HCT116 (cell line): ENCODE measurements around the gene VTI1A. TPM values are rescaled to one million over a fixed set of nuclear protein-coding genes. Genes with fewer than 3 reads are reported as not detected.

ENCODE experiments used
- ATAC-seq: fragments of 200-7000 bp; cut with Tn5 transposase; 2 replicates; pipeline ENCODE4 v1.9.1; 2020; ENCODE audit warnings: mild to moderate bottlenecking, moderate library complexity
- BruUV-seq: library from RNA; stranded (reverse); fragments of 400-500 nt; replicated peaks from 2 replicates; lab custom pipeline; 2021; lab: Mats Ljungman, UMichigan
- CTCF ChIA-PET: fragments of 300-600 bp; sonication (Branson Sonifier 250); formaldehyde crosslinking; loops from one replicate; lab custom pipeline; 2021; ENCODE audit warnings: antibody characterized with exemption; lab: Charles Lee
- POLR2A ChIA-PET: fragments of 300-600, 350-600 bp; sonication (Branson Sonifier 250); formaldehyde crosslinking; loops from one replicate; lab custom pipeline; 2021; ENCODE audit warnings: antibody characterized with exemption; lab: Charles Lee
- RAD21 ChIA-PET, 2 experiments: fragments of 300-600 bp; sonication (Branson Sonifier 250); formaldehyde crosslinking; loops; one replicate each; lab custom pipeline; 2023; ENCODE audit warnings: low total read pairs in 2 of 2; ENCODE audit not compliant: uncharacterized antibody in 2 of 2, unreplicated experiment in 2 of 2, low non-redundant PET in 1 of 2; lab: Charles Lee
- DNase-seq: peaks from one replicate; pipeline ENCODE4 v3.0.0-alpha.2; 2010; ENCODE audit warnings: low read depth, low spot score
- H2AFZ ChIP-seq: fragments of 200-600 bp; shearing (Covaris generic), sonication (generic); 2 replicates; pipeline ENCODE4 v1.6.1; 2017; ENCODE audit warnings: low read depth, mixed run types, mixed read lengths, antibody characterized with exemption, low read length; ENCODE audit not compliant: poor library complexity, severe bottlenecking
- H3K27ac ChIP-seq: 2 replicates; pipeline ENCODE4 v1.5.1; 2012; ENCODE audit warnings: low read depth, low read length
- H3K27me3 ChIP-seq: fragments of 200-600 bp; sonication (generic); 2 replicates; pipeline ENCODE4 v1.6.1; 2016; ENCODE audit warnings: mixed run types, low read length, mixed read lengths; ENCODE audit not compliant: insufficient read depth
- H3K36me3 ChIP-seq, 2 experiments: fragments of 200-500 bp in 1 of 2; fragments of 200-600 bp in 1 of 2; sonication (Bioruptor generic) in 1 of 2; sonication (generic) in 1 of 2; 2 replicates each; pipeline versions ENCODE4 v1.5.1 to v1.6.1; 2014 to 2016; ENCODE audit warnings: low read length in 2 of 2, inconsistent platforms in 1 of 2, mixed read lengths in 1 of 2, mixed run types in 1 of 2; ENCODE audit not compliant: insufficient read depth in 2 of 2, control insufficient read depth in 1 of 2
- H3K4me1 ChIP-seq, 2 experiments: fragments of 200-600 bp in 1 of 2; sonication (generic) in 1 of 2; 2 replicates each; pipeline versions ENCODE4 v1.5.1 to v1.6.1; 2012 to 2017; ENCODE audit warnings: low read length in 2 of 2, inconsistent platforms in 1 of 2, mild to moderate bottlenecking in 1 of 2, mixed read lengths in 1 of 2, mixed run types in 1 of 2, moderate library complexity in 1 of 2; ENCODE audit not compliant: insufficient read depth in 2 of 2, control insufficient read depth in 1 of 2
- H3K4me2 ChIP-seq: fragments of 200-600 bp; sonication (generic); 2 replicates; pipeline ENCODE4 v1.6.1; 2017; ENCODE audit warnings: mixed run types, low read length, mixed read lengths
- H3K4me3 ChIP-seq, 2 experiments: fragments of 200-600 bp in 1 of 2; sonication (generic) in 1 of 2; replicated peaks in 1 of 2; 2 replicates each; pipeline ENCODE4 v1.5.1; 2011 to 2016; ENCODE audit warnings: low read length in 2 of 2, control low read depth in 1 of 2, low read depth in 1 of 2, mild to moderate bottlenecking in 1 of 2, mixed read lengths in 1 of 2, mixed run types in 1 of 2
- H3K79me2 ChIP-seq: fragments of 200-600 bp; sonication (generic); 2 replicates; pipeline ENCODE4 v1.6.1; 2017; ENCODE audit warnings: mild to moderate bottlenecking, mixed run types, low read length, moderate library complexity, mixed read lengths; ENCODE audit not compliant: insufficient read depth
- H3K9ac ChIP-seq: fragments of 200-600 bp; sonication (generic); 2 replicates; pipeline ENCODE4 v1.6.1; 2016; ENCODE audit warnings: low read length, mixed read lengths
- H3K9me2 ChIP-seq: fragments of 200-600 bp; sonication (generic), shearing (Covaris generic); 2 replicates; pipeline ENCODE4 v1.6.1; 2017; ENCODE audit warnings: mixed run types, mild to moderate bottlenecking, moderate library complexity; ENCODE audit not compliant: insufficient read depth
- H3K9me3 ChIP-seq, 2 experiments: fragments of 200-500 bp in 1 of 2; fragments of 200-600 bp in 1 of 2; sonication (Bioruptor generic) in 1 of 2; sonication (generic) in 1 of 2; 2 replicates each; pipeline ENCODE4 v1.6.1; 2014 to 2017; ENCODE audit warnings: low read length in 2 of 2, mixed read lengths in 2 of 2, inconsistent platforms in 1 of 2, low read depth in 1 of 2, mild to moderate bottlenecking in 1 of 2, mixed run types in 1 of 2, moderate library complexity in 1 of 2; ENCODE audit not compliant: control insufficient read depth in 1 of 2, insufficient read depth in 1 of 2
- H4K20me1 ChIP-seq: fragments of 200-600 bp; sonication (generic), shearing (Covaris generic); 2 replicates; pipeline ENCODE4 v1.6.1; 2017; ENCODE audit warnings: mixed run types, mild to moderate bottlenecking, moderate library complexity; ENCODE audit not compliant: insufficient read depth
- CBX3 ChIP-seq: IDR thresholded peaks from 2 replicates; pipeline ENCODE4 v1.6.1; 2012; ENCODE audit warnings: low read depth
- EGR1 ChIP-seq: IDR thresholded peaks from 2 replicates; pipeline ENCODE4 v1.6.1; 2012; ENCODE audit warnings: low read depth
- ELF1 ChIP-seq: IDR thresholded peaks from 2 replicates; pipeline ENCODE4 v1.6.1; 2012; ENCODE audit warnings: low read depth, borderline replicate concordance
- EZH2 ChIP-seq: fragments of 200-600 bp; sonication (generic); IDR thresholded peaks from 2 replicates; pipeline ENCODE4 v1.6.1; 2017; ENCODE audit warnings: antibody characterized with exemption, mixed run types
- EZH2phosphoT487 ChIP-seq: fragments of 200-600 bp; IDR thresholded peaks from 2 replicates; pipeline ENCODE4 v1.6.1; 2018; ENCODE audit warnings: antibody characterized with exemption, borderline replicate concordance
- FOSL1 ChIP-seq: IDR thresholded peaks from 2 replicates; pipeline ENCODE4 v1.6.1; 2012; ENCODE audit warnings: low read depth
- JUND ChIP-seq: IDR thresholded peaks from 2 replicates; pipeline ENCODE4 v1.6.1; 2012
- POLR2A ChIP-seq: IDR thresholded peaks from 2 replicates; pipeline ENCODE4 v1.7.0; 2011; ENCODE audit warnings: borderline replicate concordance; ENCODE audit not compliant: insufficient read depth, insufficient read length; ENCODE audit errors: extremely low read depth
- RAD21 ChIP-seq: IDR thresholded peaks from 2 replicates; pipeline ENCODE4 v1.6.1; 2012; ENCODE audit warnings: low read depth, mild to moderate bottlenecking
- SRF ChIP-seq: IDR thresholded peaks from 2 replicates; pipeline ENCODE4 v1.6.1; 2012; ENCODE audit warnings: low read depth
- TCF7L2 ChIP-seq: IDR thresholded peaks from 2 replicates; pipeline ENCODE4 v1.7.0; 2011; ENCODE audit warnings: borderline replicate concordance, inconsistent platforms; ENCODE audit not compliant: insufficient read depth, insufficient read length; ENCODE audit errors: extremely low read depth
- YY1 ChIP-seq: IDR thresholded peaks from 2 replicates; pipeline ENCODE4 v1.6.1; 2011; ENCODE audit warnings: low read length, low read depth, moderate library complexity, mild to moderate bottlenecking; ENCODE audit not compliant: insufficient replicate concordance; ENCODE audit errors: extremely low read depth
- ZFX ChIP-seq: fragments of 450-650 bp; IDR thresholded peaks from 2 replicates; pipeline ENCODE4 v1.6.1; 2017
- intact Hi-C: fragments of 100-400 bp; cut with micrococcal nuclease; formaldehyde crosslinking; loops from 2 replicates; pipeline ENCODE4 v1.10.0; 2022
- total RNA-seq: library from RNA; stranded (reverse); gene quantifications from one replicate; pipeline ENCODE4 v1.2.1, GENCODE V29; 2021; ENCODE audit not compliant: unreplicated experiment
- TF ChIP-seq, protein P1 (sequence below), 3 experiments: fragments of 200-600 bp in 1 of 3; sonication (generic) in 1 of 3; IDR thresholded peaks in 2 of 3; conservative IDR thresholded peaks in 1 of 3; 2 replicates each; pipeline ENCODE4 v1.5.1; 2012 to 2017; ENCODE audit warnings: low read depth in 2 of 3, low read length in 2 of 3, antibody characterized with exemption in 1 of 3, borderline replicate concordance in 1 of 3, control low read depth in 1 of 3, mild to moderate bottlenecking in 1 of 3, mixed read lengths in 1 of 3, mixed run types in 1 of 3, moderate library complexity in 1 of 3; ENCODE audit not compliant: insufficient read depth in 1 of 3
- TF ChIP-seq, protein P2 (sequence below): IDR thresholded peaks from 2 replicates; pipeline ENCODE4 v1.6.1; 2012
- TF ChIP-seq, protein P3 (sequence below): IDR thresholded peaks from 2 replicates; pipeline ENCODE4 v1.6.1; 2012; ENCODE audit warnings: low read depth

VTI1A gene
- total RNA-seq, 1 experiment from 2014 or later, result 80.7 TPM

DNA sequence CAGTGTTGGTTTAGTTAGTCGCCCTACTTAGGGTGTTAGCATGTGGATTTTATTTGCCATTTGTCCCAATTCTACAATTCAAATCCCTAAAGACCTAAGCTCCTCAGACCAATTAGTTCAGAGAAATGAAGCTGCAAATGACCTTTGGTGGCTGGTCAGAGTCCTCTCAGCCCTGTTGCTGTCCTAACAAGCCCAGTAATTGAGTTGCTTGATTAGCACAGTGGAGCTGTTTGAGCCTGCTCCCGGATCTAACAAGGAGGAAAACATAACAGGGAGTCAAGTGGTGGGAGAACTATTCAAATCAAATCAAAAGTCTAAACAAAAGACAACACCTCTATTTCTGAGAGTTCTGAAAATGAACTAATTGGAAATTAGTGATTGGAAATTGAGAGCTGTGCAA, 22.4 kb upstream of the VTI1A start:
- H3K27ac ChIP-seq, result no peak overlapping the region
- H3K9me2 ChIP-seq, result no peaks in the 10 kb centered on the region
- intact Hi-C loops, result no loop called here
- RAD21 ChIA-PET, result interaction anchor here in 1 of 2 experiments (1.3 kb wide), 1 partner anchor 10 kb away, joined by 3 read pairs; no protein-coding TSS in a partner anchor
- no peaks in the 10 kb centered on the region for H3K27me3 ChIP-seq
- DNase-seq (no peak), ATAC-seq (no peak)
- H3K4me3 ChIP-seq, result no peak overlapping the region
- H3K79me2 ChIP-seq, result no peaks in the 10 kb centered on the region
- peaks cover 12 to 30% of the 10 kb centered on the region in 2 experiments; a peak in 3 of 4 replicates for H3K4me1 ChIP-seq
- no peaks in the 10 kb centered on the region for H4K20me1 ChIP-seq
- CTCF ChIA-PET, result interaction anchor here (1.5 to 2.5 kb wide), 2 partner anchors 10 to 109 kb away, joined by 4 to 5 read pairs; no protein-coding TSS in a partner anchor
- H3K9me3 ChIP-seq, result no peaks in the 10 kb centered on the region
- H3K4me2 ChIP-seq, result no peak overlapping the region
- H3K9ac ChIP-seq, result no peak overlapping the region
- POLR2A ChIA-PET, result no interaction called here
- H3K36me3 ChIP-seq, result peaks cover 65 to 70% of the 10 kb centered on the region in 2 experiments
- TF ChIP-seq, protein P1, sequence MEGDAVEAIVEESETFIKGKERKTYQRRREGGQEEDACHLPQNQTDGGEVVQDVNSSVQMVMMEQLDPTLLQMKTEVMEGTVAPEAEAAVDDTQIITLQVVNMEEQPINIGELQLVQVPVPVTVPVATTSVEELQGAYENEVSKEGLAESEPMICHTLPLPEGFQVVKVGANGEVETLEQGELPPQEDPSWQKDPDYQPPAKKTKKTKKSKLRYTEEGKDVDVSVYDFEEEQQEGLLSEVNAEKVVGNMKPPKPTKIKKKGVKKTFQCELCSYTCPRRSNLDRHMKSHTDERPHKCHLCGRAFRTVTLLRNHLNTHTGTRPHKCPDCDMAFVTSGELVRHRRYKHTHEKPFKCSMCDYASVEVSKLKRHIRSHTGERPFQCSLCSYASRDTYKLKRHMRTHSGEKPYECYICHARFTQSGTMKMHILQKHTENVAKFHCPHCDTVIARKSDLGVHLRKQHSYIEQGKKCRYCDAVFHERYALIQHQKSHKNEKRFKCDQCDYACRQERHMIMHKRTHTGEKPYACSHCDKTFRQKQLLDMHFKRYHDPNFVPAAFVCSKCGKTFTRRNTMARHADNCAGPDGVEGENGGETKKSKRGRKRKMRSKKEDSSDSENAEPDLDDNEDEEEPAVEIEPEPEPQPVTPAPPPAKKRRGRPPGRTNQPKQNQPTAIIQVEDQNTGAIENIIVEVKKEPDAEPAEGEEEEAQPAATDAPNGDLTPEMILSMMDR (IDR thresholded peaks at IDR 0.05 in 2 of 3, conservative IDR thresholded peaks at IDR 0.05 in 1 of 3; ENCODE audit: borderline replicate concordance in 1 of 3, insufficient read depth in 1 of 3, low read depth in 2 of 3, low read length in 2 of 3), result no peak
- TF ChIP-seq, protein P2, sequence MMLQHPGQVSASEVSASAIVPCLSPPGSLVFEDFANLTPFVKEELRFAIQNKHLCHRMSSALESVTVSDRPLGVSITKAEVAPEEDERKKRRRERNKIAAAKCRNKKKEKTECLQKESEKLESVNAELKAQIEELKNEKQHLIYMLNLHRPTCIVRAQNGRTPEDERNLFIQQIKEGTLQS, result no peak
- TF ChIP-seq FOSL1 (no peak), EZH2phosphoT487 (no peak), EZH2 (no peak), RAD21 (no peak), ELF1 (no peak), SRF (no peak), TCF7L2 (no peak), CBX3 (no peak), POLR2A (no peak), JUND (no peak), YY1 (no peak), EGR1 (no peak), ZFX (no peak)
- TF ChIP-seq, protein P3, sequence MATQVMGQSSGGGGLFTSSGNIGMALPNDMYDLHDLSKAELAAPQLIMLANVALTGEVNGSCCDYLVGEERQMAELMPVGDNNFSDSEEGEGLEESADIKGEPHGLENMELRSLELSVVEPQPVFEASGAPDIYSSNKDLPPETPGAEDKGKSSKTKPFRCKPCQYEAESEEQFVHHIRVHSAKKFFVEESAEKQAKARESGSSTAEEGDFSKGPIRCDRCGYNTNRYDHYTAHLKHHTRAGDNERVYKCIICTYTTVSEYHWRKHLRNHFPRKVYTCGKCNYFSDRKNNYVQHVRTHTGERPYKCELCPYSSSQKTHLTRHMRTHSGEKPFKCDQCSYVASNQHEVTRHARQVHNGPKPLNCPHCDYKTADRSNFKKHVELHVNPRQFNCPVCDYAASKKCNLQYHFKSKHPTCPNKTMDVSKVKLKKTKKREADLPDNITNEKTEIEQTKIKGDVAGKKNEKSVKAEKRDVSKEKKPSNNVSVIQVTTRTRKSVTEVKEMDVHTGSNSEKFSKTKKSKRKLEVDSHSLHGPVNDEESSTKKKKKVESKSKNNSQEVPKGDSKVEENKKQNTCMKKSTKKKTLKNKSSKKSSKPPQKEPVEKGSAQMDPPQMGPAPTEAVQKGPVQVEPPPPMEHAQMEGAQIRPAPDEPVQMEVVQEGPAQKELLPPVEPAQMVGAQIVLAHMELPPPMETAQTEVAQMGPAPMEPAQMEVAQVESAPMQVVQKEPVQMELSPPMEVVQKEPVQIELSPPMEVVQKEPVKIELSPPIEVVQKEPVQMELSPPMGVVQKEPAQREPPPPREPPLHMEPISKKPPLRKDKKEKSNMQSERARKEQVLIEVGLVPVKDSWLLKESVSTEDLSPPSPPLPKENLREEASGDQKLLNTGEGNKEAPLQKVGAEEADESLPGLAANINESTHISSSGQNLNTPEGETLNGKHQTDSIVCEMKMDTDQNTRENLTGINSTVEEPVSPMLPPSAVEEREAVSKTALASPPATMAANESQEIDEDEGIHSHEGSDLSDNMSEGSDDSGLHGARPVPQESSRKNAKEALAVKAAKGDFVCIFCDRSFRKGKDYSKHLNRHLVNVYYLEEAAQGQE, result no peak
- H2AFZ ChIP-seq, result no peak overlapping the region
- no TSS peak for BruUV-seq
